Astrocyte (in vitro differentiated cells and primary cell): ENCODE results near the gene HSPA9.

Experiments
- EZH2 ChIP-seq: IDR thresholded peaks from 2 replicates; pipeline ENCODE4 v1.6.1; 2012; ENCODE audit warnings: mild to moderate bottlenecking, low read length, inconsistent platforms; ENCODE audit not compliant: insufficient read depth
- TF ChIP-seq, protein P1 (sequence below): IDR thresholded peaks from 2 replicates; pipeline ENCODE4 v1.5.1; 2011; ENCODE audit warnings: low read depth, mild to moderate bottlenecking, inconsistent platforms, low read length, moderate library complexity; ENCODE audit not compliant: insufficient read depth

- TF ChIP-seq, protein P1, sequence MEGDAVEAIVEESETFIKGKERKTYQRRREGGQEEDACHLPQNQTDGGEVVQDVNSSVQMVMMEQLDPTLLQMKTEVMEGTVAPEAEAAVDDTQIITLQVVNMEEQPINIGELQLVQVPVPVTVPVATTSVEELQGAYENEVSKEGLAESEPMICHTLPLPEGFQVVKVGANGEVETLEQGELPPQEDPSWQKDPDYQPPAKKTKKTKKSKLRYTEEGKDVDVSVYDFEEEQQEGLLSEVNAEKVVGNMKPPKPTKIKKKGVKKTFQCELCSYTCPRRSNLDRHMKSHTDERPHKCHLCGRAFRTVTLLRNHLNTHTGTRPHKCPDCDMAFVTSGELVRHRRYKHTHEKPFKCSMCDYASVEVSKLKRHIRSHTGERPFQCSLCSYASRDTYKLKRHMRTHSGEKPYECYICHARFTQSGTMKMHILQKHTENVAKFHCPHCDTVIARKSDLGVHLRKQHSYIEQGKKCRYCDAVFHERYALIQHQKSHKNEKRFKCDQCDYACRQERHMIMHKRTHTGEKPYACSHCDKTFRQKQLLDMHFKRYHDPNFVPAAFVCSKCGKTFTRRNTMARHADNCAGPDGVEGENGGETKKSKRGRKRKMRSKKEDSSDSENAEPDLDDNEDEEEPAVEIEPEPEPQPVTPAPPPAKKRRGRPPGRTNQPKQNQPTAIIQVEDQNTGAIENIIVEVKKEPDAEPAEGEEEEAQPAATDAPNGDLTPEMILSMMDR: no peak
- no peak for TF ChIP-seq EZH2
Observed at GRCh38 chr5:138560971-138561370, 14.2 kb downstream of the HSPA9 start.
